NT2/D1 (cell line): ENCODE data around the gene MTURN.

Experiments used
- DNase-seq: peaks from one replicate; pipeline ENCODE4 v3.0.0-alpha.2; 2011; ENCODE audit warnings: low read depth, low spot score
- H3K27me3 ChIP-seq: 2 replicates; pipeline ENCODE4 v1.6.0; 2011; ENCODE audit warnings: mild to moderate bottlenecking; ENCODE audit not compliant: insufficient read length, insufficient read depth
- H3K36me3 ChIP-seq: 2 replicates; pipeline ENCODE4 v1.6.1; 2011; ENCODE audit warnings: mild to moderate bottlenecking, low read length, mixed read lengths; ENCODE audit not compliant: insufficient read depth, insufficient read length
- H3K4me1 ChIP-seq: 2 replicates; pipeline ENCODE4 v1.5.1; 2011; ENCODE audit not compliant: insufficient read depth, insufficient read length
- H3K4me3 ChIP-seq: 2 replicates; pipeline ENCODE4 v1.5.1; 2011; ENCODE audit warnings: low read depth; ENCODE audit not compliant: insufficient read length
- H3K9ac ChIP-seq: 2 replicates; pipeline ENCODE4 v1.6.0; 2011; ENCODE audit warnings: low read depth; ENCODE audit not compliant: insufficient read length
- H3K9me3 ChIP-seq: 2 replicates; pipeline ENCODE4 v1.5.1; 2011; ENCODE audit warnings: mild to moderate bottlenecking, low read length; ENCODE audit not compliant: insufficient read depth
- SUZ12 ChIP-seq: IDR thresholded peaks from 2 replicates; pipeline ENCODE4 v1.6.1; 2011; ENCODE audit not compliant: insufficient read length, insufficient read depth; ENCODE audit errors: extremely low read depth
- YY1 ChIP-seq: IDR thresholded peaks from 2 replicates; pipeline ENCODE4 v1.6.1; 2011; ENCODE audit not compliant: insufficient read length, insufficient read depth
- ZNF274 ChIP-seq: IDR thresholded peaks from 2 replicates; pipeline ENCODE4 v1.6.1; 2011; ENCODE audit warnings: mild to moderate bottlenecking, low read depth, low read length

MTURN gene

GRCh38 chr7:30199271-30199670, 64.5 kb downstream of the MTURN start:
- no peaks in the 10 kb centered on the region for H3K36me3 ChIP-seq
- H3K9ac ChIP-seq, result no peak overlapping the region
- no peak for DNase-seq
- H3K4me3 ChIP-seq, result no peak overlapping the region
- no peaks in the 10 kb centered on the region for H3K27me3 ChIP-seq
- no peaks in the 10 kb centered on the region for H3K4me1 ChIP-seq
- TF ChIP-seq YY1, result no peak
- TF ChIP-seq ZNF274, result no peak
- no peak for TF ChIP-seq SUZ12
- peaks cover 40% of the 10 kb centered on the region for H3K9me3 ChIP-seq

- no peak for DNase-seq
- H3K4me3 ChIP-seq, result no peak overlapping the region
- H3K9me3 ChIP-seq, result peaks cover 27% of the 10 kb centered on the region
- no peaks in the 10 kb centered on the region for H3K4me1 ChIP-seq
- H3K9ac ChIP-seq, result no peak overlapping the region
- no peaks in the 10 kb centered on the region for H3K36me3 ChIP-seq
- H3K27me3 ChIP-seq, result no peaks in the 10 kb centered on the region
- TF ChIP-seq SUZ12, result no peak
- no peak for TF ChIP-seq YY1
- TF ChIP-seq ZNF274, result no peak
These were observed 65.8 kb downstream of the MTURN start for GRCh38 chr7:30200591-30200990.

- Histone ChIP-seq H3K9me3 (peaks cover 21% of the 10 kb centered on the region), H3K36me3 (no peaks in the 10 kb centered on the region), H3K9ac (no peak overlapping the region), H3K4me3 (no peak overlapping the region), H3K27me3 (no peaks in the 10 kb centered on the region), H3K4me1 (peaks cover under 1% of the 10 kb centered on the region)
- TF ChIP-seq ZNF274 (no peak), YY1 (no peak), SUZ12 (no peak)
- DNase-seq, result no peak
These were observed 66.4 kb downstream of the MTURN start for GRCh38 chr7:30201161-30201666.

GRCh38 chr7:30201921-30202320, 67.1 kb downstream of the MTURN start:
- DNase-seq, result no peak
- H3K27me3 ChIP-seq, result no peaks in the 10 kb centered on the region
- H3K9ac ChIP-seq, result no peak overlapping the region
- no peak for TF ChIP-seq SUZ12
- TF ChIP-seq YY1, result no peak
- TF ChIP-seq ZNF274, result no peak
- peaks cover 2% of the 10 kb centered on the region for H3K4me1 ChIP-seq
- H3K4me3 ChIP-seq, result no peak overlapping the region
- no peaks in the 10 kb centered on the region for H3K36me3 ChIP-seq
- peaks cover 14% of the 10 kb centered on the region for H3K9me3 ChIP-seq

- Histone ChIP-seq H3K9ac (no peak overlapping the region), H3K27me3 (no peaks in the 10 kb centered on the region), H3K4me1 (peaks cover 2% of the 10 kb centered on the region), H3K4me3 (no peak overlapping the region), H3K9me3 (peaks cover 6% of the 10 kb centered on the region; the same call in 1 of the 2 replicates), H3K36me3 (no peaks in the 10 kb centered on the region)
- TF ChIP-seq ZNF274, result no peak
- DNase-seq, result no peak
These were observed 67.9 kb downstream of the MTURN start for GRCh38 chr7:30202671-30203070.

GRCh38 chr7:30206491-30206890, 71.7 kb downstream of the MTURN start:
- Histone ChIP-seq H3K4me1 (peaks cover 2% of the 10 kb centered on the region), H3K9me3 (no peaks in the 10 kb centered on the region), H3K9ac (no peak overlapping the region), H3K4me3 (no peak overlapping the region), H3K36me3 (no peaks in the 10 kb centered on the region), H3K27me3 (no peaks in the 10 kb centered on the region)
- DNase-seq, result no peak
- TF ChIP-seq YY1 (no peak), ZNF274 (no peak), SUZ12 (no peak)

GRCh38 chr7:30206942-30207341, 72.2 kb downstream of the MTURN start:
- no peaks in the 10 kb centered on the region for H3K27me3 ChIP-seq
- no peak for DNase-seq
- H3K9ac ChIP-seq, result no peak overlapping the region
- no peaks in the 10 kb centered on the region for H3K9me3 ChIP-seq
- H3K36me3 ChIP-seq, result no peaks in the 10 kb centered on the region
- no peak overlapping the region for H3K4me3 ChIP-seq
- H3K4me1 ChIP-seq, result peaks cover 2% of the 10 kb centered on the region
- TF ChIP-seq YY1 (no peak), ZNF274 (no peak), SUZ12 (no peak)

GRCh38 chr7:30207376-30207775, 72.6 kb downstream of the MTURN start:
- Histone ChIP-seq H3K4me3 (no peak overlapping the region), H3K36me3 (no peaks in the 10 kb centered on the region), H3K27me3 (no peaks in the 10 kb centered on the region), H3K9ac (no peak overlapping the region), H3K9me3 (no peaks in the 10 kb centered on the region), H3K4me1 (peaks cover 2% of the 10 kb centered on the region)
- TF ChIP-seq YY1, result no peak
- TF ChIP-seq SUZ12, result no peak
- no peak for TF ChIP-seq ZNF274
- DNase-seq, result no peak
